Measurements from ENCODE around the gene TEX35.

TEX35 gene

GRCh38 chr1:178512566-178513277 lies at the start of gene TEX35:
Gene TEX35 (plus strand): TSS chr1:178513109. CDS start chr1:178513189, 80 bp downstream.
- DNase-seq (ENCODE audit: low read depth): no peak

- no peak for DNase-seq (ENCODE audit: low read depth)
Measured at GRCh38 chr1:178464141-178464540, 48.8 kb upstream of the TEX35 start.

DNA sequence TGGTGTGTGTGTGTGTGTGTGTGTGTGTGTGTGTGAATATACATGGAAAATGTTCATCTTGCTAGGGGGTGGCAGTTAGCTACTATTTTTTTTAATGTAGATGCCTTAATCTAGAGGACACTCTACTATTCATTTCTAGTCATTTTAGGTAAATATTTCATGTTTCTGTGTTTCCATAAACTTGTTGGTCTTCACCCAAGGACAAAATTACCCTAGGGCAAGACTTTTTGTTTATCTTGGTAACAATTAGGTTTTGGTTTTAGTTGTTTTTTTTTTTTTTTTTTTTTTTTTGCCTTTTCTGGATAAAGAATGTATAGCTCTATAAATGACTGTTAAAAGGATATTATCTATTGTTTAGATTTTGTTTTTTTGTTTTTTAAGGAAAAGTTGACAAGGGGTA lies 48.3 kb upstream of the TEX35 start:
- DNase-seq (ENCODE audit: low read depth): no peak

DNA sequence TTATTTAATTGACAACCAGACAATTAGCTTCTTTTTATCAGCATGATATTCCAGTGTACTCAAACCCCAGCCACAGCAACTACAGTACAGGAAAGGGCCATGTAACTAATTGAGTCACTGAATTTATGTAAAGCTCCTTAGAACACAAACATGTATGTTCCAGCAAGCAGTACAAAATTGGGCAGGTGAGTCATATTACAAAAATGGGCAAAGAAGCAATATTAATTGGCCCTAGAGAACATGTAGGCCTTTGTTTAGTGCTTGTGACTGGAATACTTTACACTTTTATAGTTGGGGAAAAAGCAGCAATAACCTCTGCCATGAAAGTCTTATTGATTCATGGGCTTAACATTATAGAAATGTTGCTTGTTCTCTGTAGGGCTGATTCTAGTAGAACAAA lies 47.9 kb upstream of the TEX35 start:
- no peak for DNase-seq (ENCODE audit: low read depth)

- DNase-seq (ENCODE audit: low read depth): no peak
Measured at GRCh38 chr1:178467837-178468236, 45.1 kb upstream of the TEX35 start.

GRCh38 chr1:178470411-178470960 lies 42.4 kb upstream of the TEX35 start:
- no peak for DNase-seq (ENCODE audit: low read depth)

GRCh38 chr1:178472531-178472930 lies 40.4 kb upstream of the TEX35 start:
- no peak for DNase-seq (ENCODE audit: low read depth)

GRCh38 chr1:178477373-178477772 lies 35.5 kb upstream of the TEX35 start:
- no peak for DNase-seq (ENCODE audit: low read depth)

DNA sequence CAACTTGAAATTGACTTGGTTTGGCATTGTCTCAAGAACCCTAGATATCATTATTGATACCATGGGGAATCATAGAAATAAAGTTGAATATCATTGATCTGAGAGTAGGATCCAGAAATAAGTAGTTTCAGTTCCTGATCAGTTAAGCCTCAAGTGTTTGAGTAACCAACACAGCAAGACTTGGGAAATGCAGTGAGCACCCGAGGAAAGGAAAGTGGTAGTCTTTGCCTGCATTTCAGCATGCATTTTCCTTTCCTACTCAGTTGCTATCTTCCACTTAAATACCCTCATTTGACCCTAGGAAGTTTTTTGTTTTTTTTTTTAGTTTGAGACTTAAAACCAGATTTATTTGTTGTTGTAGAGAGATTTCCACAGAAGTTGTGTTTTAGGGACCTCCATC lies 35.1 kb upstream of the TEX35 start:
- DNase-seq (ENCODE audit: low read depth): no peak

DNA sequence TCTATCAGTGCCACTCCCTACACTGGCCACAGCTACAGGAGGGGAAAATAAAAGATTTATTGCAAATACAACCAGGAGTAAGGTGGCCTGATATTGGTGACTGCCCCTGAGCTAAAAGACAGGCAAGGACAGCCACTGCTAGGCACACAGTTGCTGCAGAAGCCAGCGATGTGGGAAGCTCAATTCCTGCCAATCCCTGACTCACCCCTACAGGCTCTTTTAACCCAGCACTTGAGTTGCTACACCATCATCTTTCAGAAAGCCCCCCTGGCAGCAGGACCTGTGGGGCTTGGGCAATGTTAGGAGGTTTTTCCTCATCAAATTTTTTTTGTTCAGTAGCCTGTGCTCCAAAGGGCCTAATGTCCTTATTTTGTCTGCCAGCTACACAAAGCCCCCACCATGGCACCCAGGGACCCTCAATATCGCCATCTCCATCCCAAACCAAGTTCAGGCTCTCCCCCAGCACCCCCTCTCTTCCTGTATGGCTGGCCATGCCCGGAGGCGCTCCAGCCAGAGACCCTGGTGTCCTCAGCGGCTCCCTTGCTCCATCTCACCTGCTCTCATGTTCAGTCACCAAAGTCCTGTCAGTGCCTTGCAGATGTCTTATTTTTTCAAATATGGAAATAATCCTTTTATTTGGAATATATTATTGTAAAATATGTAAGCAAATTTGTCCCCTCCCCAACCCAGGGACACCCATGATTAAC lies 29.5 kb upstream of the TEX35 start:
- no peak for DNase-seq (ENCODE audit: low read depth)

GRCh38 chr1:178484698-178485225 lies 28.1 kb upstream of the TEX35 start:
- no peak for DNase-seq (ENCODE audit: low read depth)

GRCh38 chr1:178485541-178485981 lies 27.3 kb upstream of the TEX35 start:
- DNase-seq (ENCODE audit: low read depth): no peak

DNA sequence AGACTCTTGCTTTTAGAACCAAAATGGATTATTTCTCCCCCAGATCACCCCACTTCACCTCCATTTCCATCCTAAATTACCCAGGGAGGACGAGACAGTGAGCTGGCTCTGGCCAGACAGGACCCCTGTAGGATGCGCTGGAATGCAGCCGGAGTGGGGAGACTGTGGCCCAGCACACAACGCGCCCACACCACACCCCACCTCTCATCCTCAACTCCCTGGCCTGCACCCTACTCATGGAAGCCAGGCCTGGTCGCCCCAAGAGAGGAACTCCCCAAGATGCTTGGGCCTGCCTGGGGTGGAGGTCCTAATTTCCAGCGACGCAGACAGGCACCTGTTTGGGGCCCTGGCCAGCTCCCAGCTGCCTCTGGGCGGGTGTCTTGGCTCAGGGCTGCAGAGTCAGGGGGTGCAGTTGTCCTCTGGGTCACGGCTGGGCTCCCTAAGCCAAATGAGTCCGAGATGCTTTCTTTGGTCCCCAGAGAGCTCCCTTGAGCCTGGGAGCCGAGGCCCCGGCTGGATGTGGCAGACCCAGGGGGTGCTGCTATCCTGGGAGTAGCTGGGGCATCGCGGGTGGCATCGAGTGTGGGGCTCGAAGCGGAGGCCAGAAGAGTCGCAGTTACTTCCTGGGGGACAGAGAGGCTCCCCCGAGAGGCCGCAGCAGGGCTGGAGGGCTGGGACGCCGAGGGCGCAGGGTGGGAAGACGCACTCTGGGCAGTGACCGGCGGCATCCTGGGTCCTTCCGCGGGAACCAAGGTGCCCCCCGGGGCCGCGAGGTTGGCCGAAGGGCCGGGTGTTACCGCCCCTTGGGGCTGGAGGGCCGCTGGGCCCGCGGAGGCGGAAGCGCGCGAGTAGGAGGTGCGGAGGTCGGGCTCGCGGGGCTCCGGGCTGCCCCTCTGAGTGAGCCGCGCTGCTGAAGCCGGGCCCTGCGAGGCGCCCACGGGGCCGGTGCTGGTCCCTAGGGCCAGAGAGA lies 26.5 kb upstream of the TEX35 start:
- DNase-seq (ENCODE audit: low read depth): no peak

DNA sequence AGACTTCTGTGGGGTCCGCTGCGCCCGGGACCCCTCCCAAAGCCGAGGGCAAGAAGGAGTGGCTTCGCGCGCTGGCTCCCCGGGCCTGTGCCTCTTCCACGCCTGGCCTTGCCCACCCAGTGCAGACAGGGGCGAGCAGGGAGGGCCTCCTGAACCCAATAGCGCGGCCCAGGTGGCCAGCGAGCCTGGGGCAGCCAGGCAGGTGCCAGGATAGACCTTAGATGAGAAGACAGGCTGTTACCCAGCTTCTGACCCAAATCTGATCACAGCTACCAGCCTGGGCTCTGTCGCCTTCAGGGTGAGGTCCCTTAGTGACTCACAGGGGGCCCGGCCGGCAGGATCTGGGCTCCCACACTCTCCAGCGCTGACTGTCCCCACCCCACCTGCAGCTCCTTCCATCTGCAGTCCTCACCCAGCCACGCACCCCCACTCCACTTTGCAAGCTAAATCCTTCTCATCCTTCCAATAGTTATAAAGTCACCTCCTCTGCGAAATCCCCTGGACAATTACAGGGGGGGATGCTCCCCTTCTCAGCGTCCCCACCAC lies 25.8 kb upstream of the TEX35 start:
- DNase-seq (ENCODE audit: low read depth): no peak

GRCh38 chr1:178488393-178488792 lies 24.5 kb upstream of the TEX35 start:
- no peak for DNase-seq (ENCODE audit: low read depth)

GRCh38 chr1:178489399-178489798 lies 23.5 kb upstream of the TEX35 start:
- no peak for DNase-seq (ENCODE audit: low read depth)

- DNase-seq (ENCODE audit: low read depth): no peak
Measured at GRCh38 chr1:178490136-178490535, 22.8 kb upstream of the TEX35 start.

- no peak for DNase-seq (ENCODE audit: low read depth)
Measured at GRCh38 chr1:178490967-178491366, 21.9 kb upstream of the TEX35 start.

DNA sequence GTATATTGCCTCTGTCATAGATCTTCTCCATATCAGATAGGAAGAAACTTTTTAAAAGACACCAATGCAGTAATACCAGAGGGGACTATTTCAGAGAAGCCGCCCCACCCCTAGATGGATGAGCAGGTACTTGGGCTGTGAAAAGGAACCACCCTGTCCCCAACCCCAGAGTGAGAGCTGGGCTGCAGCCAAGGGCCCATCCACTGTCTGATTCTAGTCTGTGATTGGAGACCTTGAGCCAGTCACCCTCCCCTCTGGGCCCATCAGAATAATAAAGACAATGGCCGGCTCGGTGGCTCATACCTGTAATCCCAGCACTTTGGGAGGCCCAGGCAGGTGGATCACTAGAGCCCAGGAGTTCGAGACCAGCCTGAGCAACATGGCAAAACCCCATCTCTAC lies 21.2 kb upstream of the TEX35 start:
- no peak for DNase-seq (ENCODE audit: low read depth)

DNA sequence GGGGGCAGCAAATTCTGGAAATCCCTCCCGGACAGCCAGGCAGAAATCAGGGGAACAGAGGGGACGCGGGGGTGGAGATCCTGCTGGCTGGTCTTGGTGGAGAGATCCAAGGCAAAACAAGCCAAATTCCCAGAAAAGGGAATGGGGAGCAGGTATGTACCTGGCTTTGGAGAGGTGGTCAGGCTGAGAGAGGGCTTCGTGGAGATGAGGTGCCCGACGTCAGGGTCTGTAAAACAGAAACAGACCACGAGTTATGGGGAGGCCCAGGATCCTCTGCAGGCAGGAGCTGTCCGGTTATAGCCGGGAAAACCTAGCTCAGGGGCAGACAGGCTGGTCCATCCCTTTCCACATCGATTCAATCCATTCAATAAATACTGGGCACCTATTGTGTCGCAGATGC lies 20.6 kb upstream of the TEX35 start:
- no peak for DNase-seq (ENCODE audit: low read depth)

- no peak for DNase-seq (ENCODE audit: low read depth)
Measured at GRCh38 chr1:178493301-178493741, 19.6 kb upstream of the TEX35 start.

DNA sequence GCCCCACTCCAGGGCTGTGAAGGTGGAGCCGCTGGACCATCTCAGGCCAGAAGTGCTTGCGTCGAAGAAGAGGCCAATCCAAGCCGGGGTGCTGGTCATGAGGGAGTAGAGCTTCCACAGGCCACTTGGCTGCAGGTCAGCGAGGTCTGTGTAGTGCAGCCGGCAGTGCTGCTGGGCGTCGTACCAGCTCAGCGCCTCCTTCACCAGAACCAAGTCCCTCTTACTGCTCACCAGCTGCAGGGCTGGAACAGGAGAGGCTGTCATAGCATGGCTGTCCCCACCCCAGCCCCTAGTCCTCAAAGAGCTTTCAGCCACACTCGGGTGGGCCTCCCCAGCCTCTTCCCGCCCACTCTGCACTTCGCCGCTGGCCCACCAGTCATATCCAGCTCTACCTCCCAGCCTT lies 18.3 kb upstream of the TEX35 start:
- DNase-seq (ENCODE audit: low read depth): no peak

Measured in CMK (cell line).